ENCODE results near the gene GALNT2.

GRCh38 chr1:230020451-230020850 lies 46.6 kb upstream of the GALNT2 start:
- TF ChIP-seq POLR2A (IDR thresholded peaks at IDR 0.05; ENCODE audit: low read length) (no peak), GATA1 (IDR thresholded peaks at IDR 0.05; ENCODE audit: low read depth, low read length) (no peak)
